IMR-90 (cell line): ENCODE measurements around the gene CHST6. TPM values are rescaled to one million over a fixed set of nuclear protein-coding genes. Genes with fewer than 3 reads are reported as not detected.

ENCODE experiments used
- ATAC-seq: fragments of 200-7000 bp; cut with Tn5 transposase; 2 replicates; pipeline ENCODE4 v1.9.1; 2020; ENCODE audit warnings: low read depth, mild to moderate bottlenecking, moderate library complexity
- BruUV-seq: library from RNA; stranded (reverse); fragments of 400-500 nt; replicated peaks from 2 replicates; lab custom pipeline; 2021; lab: Mats Ljungman, UMichigan
- CTCF ChIA-PET: fragments of 300-600 bp; formaldehyde crosslinking; extraction: SDS; loops from one replicate; lab custom pipeline; 2021; ENCODE audit warnings: antibody characterized with exemption; lab: Yijun Ruan, JAX
- POLR2A ChIA-PET: fragments of 300-600 bp; sonication (Branson Sonifier 250); formaldehyde crosslinking; loops from one replicate; lab custom pipeline; 2022; ENCODE audit warnings: antibody characterized with exemption; ENCODE audit not compliant: unreplicated experiment; lab: Charles Lee
- DNase-seq: peaks from one replicate; pipeline ENCODE4 v3.0.0; 2013
- H2AFZ ChIP-seq: replicated peaks from 2 replicates; pipeline ENCODE3; 2013; ENCODE audit warnings: low read length, mild to moderate bottlenecking; ENCODE audit not compliant: poor library complexity
- H2AK5ac ChIP-seq: 2 replicates; pipeline ENCODE4 v1.6.1; 2013; ENCODE audit warnings: low read depth, low read length, inconsistent platforms
- H2AK9ac ChIP-seq: replicated peaks from 2 replicates; pipeline ENCODE3; 2013; ENCODE audit warnings: mild to moderate bottlenecking, low read depth, low read length, moderate library complexity; ENCODE audit not compliant: poor library complexity
- H2BK120ac ChIP-seq: 2 replicates; pipeline ENCODE4 v1.6.1; 2013; ENCODE audit warnings: low read depth, low read length, inconsistent platforms
- H2BK15ac ChIP-seq: 3 replicates; pipeline ENCODE4 v1.6.1; 2013; ENCODE audit warnings: low read depth, low read length, inconsistent platforms
- H2BK20ac ChIP-seq: 2 replicates; pipeline ENCODE4 v1.6.1; 2013; ENCODE audit warnings: low read depth, mild to moderate bottlenecking, inconsistent platforms, low read length, moderate library complexity
- H2BK5ac ChIP-seq: 2 replicates; pipeline ENCODE4 v1.6.1; 2013; ENCODE audit warnings: mild to moderate bottlenecking, low read depth, low read length, inconsistent platforms; ENCODE audit not compliant: poor library complexity, severe bottlenecking
- H3K14ac ChIP-seq: replicated peaks from 2 replicates; pipeline ENCODE4 v1.6.1; 2013; ENCODE audit warnings: low read depth, low read length, inconsistent platforms
- H3K18ac ChIP-seq: 2 replicates; pipeline ENCODE4 v1.6.1; 2013; ENCODE audit warnings: low read depth, low read length, control low read depth
- H3K23ac ChIP-seq: 2 replicates; pipeline ENCODE4 v1.6.1; 2013; ENCODE audit warnings: low read depth, low read length, inconsistent platforms
- H3K27ac ChIP-seq: 2 replicates; pipeline ENCODE4 v1.5.1; 2013; ENCODE audit warnings: mild to moderate bottlenecking, control low read depth, low read length; ENCODE audit not compliant: insufficient read depth
- H3K27me3 ChIP-seq: 2 replicates; pipeline ENCODE4 v1.6.1; 2013; ENCODE audit warnings: low read length; ENCODE audit not compliant: control insufficient read depth, insufficient read depth
- H3K36me3 ChIP-seq: 2 replicates; pipeline ENCODE4 v1.6.1; 2013; ENCODE audit warnings: low read length, mixed read lengths; ENCODE audit not compliant: control insufficient read depth, insufficient read depth
- H3K4ac ChIP-seq: 2 replicates; pipeline ENCODE4 v1.6.1; 2013; ENCODE audit warnings: low read depth, low read length, inconsistent platforms
- H3K4me1 ChIP-seq: 2 replicates; pipeline ENCODE4 v1.6.1; 2013; ENCODE audit warnings: low read length, mixed read lengths; ENCODE audit not compliant: control insufficient read depth, insufficient read depth
- H3K4me2 ChIP-seq: 2 replicates; pipeline ENCODE4 v1.6.1; 2013; ENCODE audit warnings: low read depth, mild to moderate bottlenecking, control low read depth, low read length, moderate library complexity
- H3K4me3 ChIP-seq: 2 replicates; pipeline ENCODE4 v1.5.1; 2013; ENCODE audit warnings: low read depth, mild to moderate bottlenecking, control low read depth, low read length, moderate library complexity; ENCODE audit not compliant: insufficient read depth
- H3K56ac ChIP-seq: 2 replicates; pipeline ENCODE4 v1.6.1; 2013; ENCODE audit warnings: low read length, inconsistent platforms; ENCODE audit not compliant: insufficient read depth; ENCODE audit errors: extremely low read depth
- H3K79me1 ChIP-seq, 2 experiments: 2 replicates each; pipeline ENCODE4 v1.6.1; 2013; ENCODE audit warnings: low read length in 2 of 2, inconsistent platforms in 1 of 2, low read depth in 1 of 2
- H3K9ac ChIP-seq: 2 replicates; pipeline ENCODE4 v1.6.1; 2013; ENCODE audit warnings: low read depth, low read length, control low read depth
- H3K9me1 ChIP-seq: 2 replicates; pipeline ENCODE4 v1.6.1; 2013; ENCODE audit warnings: low read length, inconsistent platforms; ENCODE audit not compliant: insufficient read depth
- H3K9me3 ChIP-seq: 2 replicates; pipeline ENCODE4 v1.6.1; 2013; ENCODE audit warnings: low read length; ENCODE audit not compliant: control insufficient read depth, insufficient read depth
- H4K20me1 ChIP-seq: 2 replicates; pipeline ENCODE4 v1.6.1; 2013; ENCODE audit warnings: low read length, inconsistent platforms; ENCODE audit not compliant: insufficient read depth
- H4K5ac ChIP-seq: 2 replicates; pipeline ENCODE4 v1.6.1; 2013; ENCODE audit warnings: mild to moderate bottlenecking, low read depth, low read length, control low read depth
- H4K8ac ChIP-seq, 2 experiments: 2 replicates each; pipeline ENCODE4 v1.6.1; 2013; ENCODE audit warnings: low read depth in 2 of 2, low read length in 2 of 2, control low read depth in 1 of 2, inconsistent platforms in 1 of 2
- H4K91ac ChIP-seq: 2 replicates; pipeline ENCODE4 v1.6.1; 2013; ENCODE audit warnings: low read depth, low read length, inconsistent platforms; ENCODE audit not compliant: insufficient read depth
- MAZ ChIP-seq: IDR thresholded peaks from 2 replicates; pipeline ENCODE4 v1.6.1; 2012; ENCODE audit warnings: low read depth, mild to moderate bottlenecking, low read length, improper control_type of control experiment, moderate library complexity, borderline replicate concordance
- NFE2L2 ChIP-seq: fragments of 150-350 bp; IDR thresholded peaks from 2 replicates; pipeline ENCODE4 v1.6.1; 2016; ENCODE audit warnings: low read depth, mild to moderate bottlenecking, low read length
- WGBS, 2 experiments: methylation state at CpG; one replicate each; pipeline versions ENCODE4 v1.1.5 to v1.1.7; 2013; ENCODE audit warnings: missing lambda C conversion rate in 2 of 2; ENCODE audit not compliant: insufficient read length in 1 of 2; ENCODE audit errors: extremely low coverage in 2 of 2; 5-methylcytosine and 5-hydroxymethylcytosine counted together
- dilution Hi-C: fragments of 300-500 bp; cut with HindIII; formaldehyde crosslinking; loops from one replicate; pipeline ENCODE4 v1.14.3; 2018; ENCODE audit warnings: low sequenced_read_pairs; ENCODE audit not compliant: unreplicated experiment
- in situ Hi-C: fragments of 300-500 bp; cut with MboI; formaldehyde crosslinking; loops from 3 replicates; pipeline ENCODE4 v1.14.3; 2019; ENCODE audit warnings: low sequenced_read_pairs, inconsistent platforms, mixed read lengths
- intact Hi-C: fragments of 100-400 bp; cut with micrococcal nuclease; formaldehyde crosslinking; loops from 2 replicates; pipeline ENCODE4 v1.10.0; 2022
- polyA plus RNA-seq, 3 experiments: library from polyadenylated mRNA; depleted of rRNA; stranded (reverse); fragments of >200 nt; gene quantifications; 2 replicates each; pipeline ENCODE4 v1.2.3, GENCODE V29; 2012; ENCODE audit warnings: low replicate concordance in 1 of 3
- total RNA-seq: library from RNA; depleted of rRNA; stranded (reverse); fragments of >200 nt; gene quantifications from 2 replicates; pipeline ENCODE4 v1.2.3, GENCODE V29; 2012
- TF ChIP-seq, protein P1 (sequence below): fragments of 150-350 bp; IDR thresholded peaks from 2 replicates; pipeline ENCODE4 v1.6.1; 2017; ENCODE audit warnings: mild to moderate bottlenecking, antibody characterized with exemption, low read length, low read depth

Gene CHST6
- total and polyA plus RNA-seq, 2 of the 4 experiments (the other 2 are of a cell fraction), result under 0.01 to 0.12 TPM

DNA sequence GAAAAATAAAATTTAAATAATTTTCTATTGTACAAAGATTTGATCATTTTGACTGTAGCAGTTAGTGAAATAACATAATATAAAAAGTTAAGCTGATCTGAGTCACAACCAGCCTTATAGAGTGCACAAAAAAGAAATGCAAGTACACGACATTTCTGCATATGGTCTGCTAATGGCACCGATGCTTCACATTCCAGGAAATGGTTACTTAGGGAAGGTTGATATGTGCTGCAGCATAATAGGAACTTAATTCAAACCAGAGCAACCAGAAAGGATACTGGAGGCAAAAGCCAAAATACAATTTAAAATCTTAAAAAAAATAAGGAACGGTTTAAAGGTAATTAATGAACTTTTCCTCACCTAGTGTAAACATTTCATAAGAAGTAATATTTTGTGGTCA, 51.9 kb downstream of the CHST6 start:
- Histone ChIP-seq H4K8ac (no peak overlapping the region), H3K9ac (no peak overlapping the region), H2AK9ac (no peak overlapping the region), H2BK120ac (no peak overlapping the region), H3K27me3 (no peaks in the 10 kb centered on the region), H3K4me2 (no peak overlapping the region), H3K4me1 (no peaks in the 10 kb centered on the region), H3K4ac (no peak overlapping the region), H3K36me3 (peaks cover 6% of the 10 kb centered on the region), H2AFZ (no peak overlapping the region), H4K5ac (no peak overlapping the region), H2BK5ac (no peak overlapping the region), H3K79me1 (peaks cover 0 to 5% of the 10 kb centered on the region in 2 experiments; a peak in 2 of 4 replicates), H3K14ac (no peak overlapping the region), H3K27ac (no peak overlapping the region), H2AK5ac (no peak overlapping the region), H4K20me1 (no peaks in the 10 kb centered on the region), H3K23ac (no peak overlapping the region), H3K18ac (no peak overlapping the region), H2BK15ac (no peak overlapping the region), H3K4me3 (no peak overlapping the region), H3K9me1 (no peaks in the 10 kb centered on the region), H2BK20ac (no peak overlapping the region), H3K9me3 (no peaks in the 10 kb centered on the region), H4K91ac (no peak overlapping the region), H3K56ac (no peak overlapping the region)
- TF ChIP-seq, protein P1, sequence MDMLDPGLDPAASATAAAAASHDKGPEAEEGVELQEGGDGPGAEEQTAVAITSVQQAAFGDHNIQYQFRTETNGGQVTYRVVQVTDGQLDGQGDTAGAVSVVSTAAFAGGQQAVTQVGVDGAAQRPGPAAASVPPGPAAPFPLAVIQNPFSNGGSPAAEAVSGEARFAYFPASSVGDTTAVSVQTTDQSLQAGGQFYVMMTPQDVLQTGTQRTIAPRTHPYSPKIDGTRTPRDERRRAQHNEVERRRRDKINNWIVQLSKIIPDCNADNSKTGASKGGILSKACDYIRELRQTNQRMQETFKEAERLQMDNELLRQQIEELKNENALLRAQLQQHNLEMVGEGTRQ, result no peak
- TF ChIP-seq MAZ, result no peak
- TF ChIP-seq NFE2L2, result no peak
- DNase-seq (peak; percentile 33), ATAC-seq (no peak)
- BruUV-seq, result TSS peak; percentile 22
- dilution Hi-C loops, result no loop called here
- WGBS, 2 experiments, result no CpG with 5 or more reads among the region's 3 CpGs
- intact Hi-C loops, result no loop called here
- CTCF ChIA-PET, result no interaction called here
- in situ Hi-C loops, result no loop called here
- POLR2A ChIA-PET, result no interaction called here
